ENCODE data around the gene VPS37C. TPM values are rescaled to one million over a fixed set of nuclear protein-coding genes. Genes with fewer than 3 reads are reported as not detected.

The VPS37C gene
- total RNA-seq, 2 donors from 2014 or later = 13.2 to 21.1 TPM

DNA sequence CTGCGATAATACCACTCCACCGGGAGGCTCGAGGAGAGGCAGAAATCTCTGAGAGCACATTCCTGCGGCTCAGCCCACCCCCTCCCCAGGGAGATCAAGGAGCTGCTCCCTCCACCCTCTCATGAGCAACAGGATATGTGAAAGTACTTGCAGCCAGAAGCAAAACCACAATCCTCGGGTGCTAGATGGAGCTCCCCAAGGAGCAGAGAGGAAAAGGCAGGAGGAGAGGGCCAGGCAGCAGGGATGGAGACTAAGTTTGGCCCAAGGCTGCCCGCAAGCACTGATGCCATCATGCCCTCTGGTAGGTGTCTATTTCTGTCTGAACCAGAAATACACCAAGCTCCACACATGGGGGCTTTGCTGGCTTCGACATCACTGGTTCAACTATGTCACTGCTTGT, 22.3 kb downstream of the VPS37C start:
- Histone ChIP-seq H3K27ac (no peak overlapping the region), H3K4me1 (peaks cover 25% of the 10 kb centered on the region), H3K36me3 (replicated peaks in 1 of 2; ENCODE audit: insufficient read depth in 1 of 2, low read depth in 2 of 2) (peaks cover 6 to 8% of the 10 kb centered on the region in 2 donors), H3K9me3 (no peaks in the 10 kb centered on the region), H3K4me3 (no peak overlapping the region), H3K27me3 (no peaks in the 10 kb centered on the region)
- intact Hi-C loops (cut with DNase I) = no loop called here
- WGBS, 2 donors = 56 to 74% methylated on average over 7 of the region's 7 CpGs
- TF ChIP-seq, protein P1, sequence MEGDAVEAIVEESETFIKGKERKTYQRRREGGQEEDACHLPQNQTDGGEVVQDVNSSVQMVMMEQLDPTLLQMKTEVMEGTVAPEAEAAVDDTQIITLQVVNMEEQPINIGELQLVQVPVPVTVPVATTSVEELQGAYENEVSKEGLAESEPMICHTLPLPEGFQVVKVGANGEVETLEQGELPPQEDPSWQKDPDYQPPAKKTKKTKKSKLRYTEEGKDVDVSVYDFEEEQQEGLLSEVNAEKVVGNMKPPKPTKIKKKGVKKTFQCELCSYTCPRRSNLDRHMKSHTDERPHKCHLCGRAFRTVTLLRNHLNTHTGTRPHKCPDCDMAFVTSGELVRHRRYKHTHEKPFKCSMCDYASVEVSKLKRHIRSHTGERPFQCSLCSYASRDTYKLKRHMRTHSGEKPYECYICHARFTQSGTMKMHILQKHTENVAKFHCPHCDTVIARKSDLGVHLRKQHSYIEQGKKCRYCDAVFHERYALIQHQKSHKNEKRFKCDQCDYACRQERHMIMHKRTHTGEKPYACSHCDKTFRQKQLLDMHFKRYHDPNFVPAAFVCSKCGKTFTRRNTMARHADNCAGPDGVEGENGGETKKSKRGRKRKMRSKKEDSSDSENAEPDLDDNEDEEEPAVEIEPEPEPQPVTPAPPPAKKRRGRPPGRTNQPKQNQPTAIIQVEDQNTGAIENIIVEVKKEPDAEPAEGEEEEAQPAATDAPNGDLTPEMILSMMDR (IDR thresholded peaks at IDR 0.05) = no peak
- no peak for TF ChIP-seq POLR2A (IDR thresholded peaks at IDR 0.05)
- ATAC-seq = no peak
- DNase-seq = no peak

- DNase-seq (no peak), ATAC-seq (no peak)
- 85 to 93% methylated on average over 5 to 12 of the region's 12 CpGs for WGBS, 2 donors
- no peak overlapping the region for H3K4me3 ChIP-seq
- intact Hi-C loops (cut with DNase I) = loop anchor here (5.0 kb wide), 1 partner anchor 32 kb away; no protein-coding TSS in a partner anchor
- no peak overlapping the region for H3K27ac ChIP-seq
- peaks cover 11% of the 10 kb centered on the region for H3K4me1 ChIP-seq
- no peaks in the 10 kb centered on the region for H3K9me3 ChIP-seq
- TF ChIP-seq, protein P1 (IDR thresholded peaks at IDR 0.05) = no peak
- TF ChIP-seq POLR2A (IDR thresholded peaks at IDR 0.05) = no peak
- H3K36me3 ChIP-seq (replicated peaks in 1 of 2; ENCODE audit: insufficient read depth in 1 of 2, low read depth in 2 of 2) = peaks cover 8 to 19% of the 10 kb centered on the region in 2 donors
- H3K27me3 ChIP-seq = no peaks in the 10 kb centered on the region
Measured at GRCh38 chr11:61134801-61135257, 26.4 kb downstream of the VPS37C start.

DNA sequence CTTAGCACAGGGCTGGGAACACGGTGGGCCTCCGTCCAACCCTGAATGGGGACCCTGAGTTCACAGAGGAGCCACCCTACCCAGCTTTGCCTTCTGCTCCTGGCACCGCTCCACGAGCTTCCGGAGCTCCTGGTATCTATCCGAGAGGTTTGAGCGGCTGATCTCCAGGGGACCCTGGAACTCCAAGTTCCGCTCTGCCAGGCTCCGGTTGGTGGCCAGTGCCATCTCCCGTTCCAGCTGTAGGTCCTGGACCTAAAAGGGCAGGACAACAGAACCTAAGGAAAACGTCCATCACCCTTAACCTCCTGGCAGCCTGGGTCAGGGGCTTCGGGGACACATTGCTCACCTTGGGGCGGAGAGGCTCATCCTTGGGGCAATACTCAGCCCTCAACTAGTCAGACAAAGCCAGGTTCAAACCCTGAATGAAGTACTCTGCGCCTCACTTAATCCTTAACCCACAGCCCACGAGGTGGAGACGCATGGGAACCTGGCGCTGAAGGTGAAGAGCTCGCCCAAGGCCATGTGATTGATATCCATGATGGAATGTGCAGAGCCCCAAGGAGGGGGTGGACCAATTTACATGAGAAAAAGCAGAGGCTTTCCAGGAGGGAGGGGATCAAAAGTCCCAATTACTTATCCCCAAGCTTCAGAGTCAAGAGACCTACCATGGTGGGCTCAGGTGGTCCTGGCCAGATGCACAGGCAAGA, 27.1 kb downstream of the VPS37C start:
- 78 to 80% methylated on average over 5 to 18 of the region's 18 CpGs for WGBS, 2 donors
- no peak for ATAC-seq
- Histone ChIP-seq H3K4me1 (peaks cover 16% of the 10 kb centered on the region), H3K4me3 (no peak overlapping the region), H3K9me3 (no peaks in the 10 kb centered on the region), H3K27ac (no peak overlapping the region), H3K27me3 (no peaks in the 10 kb centered on the region), H3K36me3 (replicated peaks in 1 of 2; ENCODE audit: insufficient read depth in 1 of 2, low read depth in 2 of 2) (peaks cover 8 to 19% of the 10 kb centered on the region in 2 donors)
- no peak for DNase-seq
- intact Hi-C loops (cut with DNase I) = loop anchor here (5.0 kb wide), 1 partner anchor 33 kb away; no protein-coding TSS in a partner anchor
- TF ChIP-seq POLR2A (IDR thresholded peaks at IDR 0.05) = no peak
- TF ChIP-seq, protein P1 (IDR thresholded peaks at IDR 0.05) = no peak

GRCh38 chr11:61133145-61133544, 28.1 kb downstream of the VPS37C start:
- DNase-seq (no peak), ATAC-seq (no peak)
- Histone ChIP-seq H3K9me3 (no peaks in the 10 kb centered on the region), H3K4me1 (peaks cover 16% of the 10 kb centered on the region), H3K36me3 (replicated peaks in 1 of 2; ENCODE audit: insufficient read depth in 1 of 2, low read depth in 2 of 2) (peaks cover 6 to 19% of the 10 kb centered on the region in 2 donors), H3K27ac (no peak overlapping the region), H3K27me3 (no peaks in the 10 kb centered on the region), H3K4me3 (no peak overlapping the region)
- intact Hi-C loops (cut with DNase I) = loop anchor here (5.0 kb wide), 1 partner anchor 34 kb away; no protein-coding TSS in a partner anchor
- WGBS, 2 donors = 89 to 96% methylated on average over 7 of the region's 7 CpGs
- TF ChIP-seq, protein P1 (IDR thresholded peaks at IDR 0.05) = no peak
- no peak for TF ChIP-seq POLR2A (IDR thresholded peaks at IDR 0.05)

All from body of pancreas (tissue), 4 donors.